KMS-11 (cell line): ENCODE results near the gene ZBTB7C.

Source experiments
- H2AFZ ChIP-seq: fragments of 200-600 bp; sonication (generic); 2 replicates; pipeline ENCODE4 v1.6.1; 2016; ENCODE audit warnings: antibody characterized with exemption, mixed run types, low read depth
- H3K27ac ChIP-seq: fragments of 200-600 bp; sonication (generic); 2 replicates; pipeline ENCODE4 v1.6.1; 2016; ENCODE audit warnings: mild to moderate bottlenecking, mixed run types
- H3K27me3 ChIP-seq: fragments of 200-600 bp; sonication (generic); 2 replicates; pipeline ENCODE4 v1.6.1; 2017; ENCODE audit warnings: mild to moderate bottlenecking, low read depth, mixed run types, moderate library complexity; ENCODE audit not compliant: insufficient read depth
- H3K36me3 ChIP-seq: fragments of 200-600 bp; sonication (generic); 2 replicates; pipeline ENCODE4 v1.6.1; 2017; ENCODE audit warnings: mild to moderate bottlenecking, mixed run types; ENCODE audit not compliant: insufficient read depth
- H3K4me1 ChIP-seq: fragments of 200-600 bp; sonication (generic); 2 replicates; pipeline ENCODE4 v1.6.1; 2016; ENCODE audit warnings: mild to moderate bottlenecking, low read depth, mixed run types; ENCODE audit not compliant: poor library complexity, severe bottlenecking
- H3K4me2 ChIP-seq: fragments of 200-600 bp; sonication (generic); 2 replicates; pipeline ENCODE4 v1.7.0; 2016; ENCODE audit warnings: mild to moderate bottlenecking, mixed run types
- H3K4me3 ChIP-seq: fragments of 200-600 bp; sonication (generic); IDR thresholded peaks from 2 replicates; pipeline ENCODE4 v1.6.1; 2017; ENCODE audit warnings: low read depth, low read length, mixed read lengths; ENCODE audit not compliant: insufficient read depth
- H3K79me2 ChIP-seq: fragments of 200-600 bp; sonication (generic); 2 replicates; pipeline ENCODE4 v1.6.1; 2016; ENCODE audit warnings: low read depth, mixed run types; ENCODE audit not compliant: insufficient read depth
- H3K9ac ChIP-seq: fragments of 200-600 bp; sonication (generic); 2 replicates; pipeline ENCODE4 v1.6.1; 2016; ENCODE audit warnings: mild to moderate bottlenecking, mixed run types
- H4K20me1 ChIP-seq: fragments of 200-600 bp; sonication (generic); 2 replicates; pipeline ENCODE4 v1.6.1; 2016; ENCODE audit warnings: mild to moderate bottlenecking, mixed run types; ENCODE audit not compliant: insufficient read depth
- CTCF ChIP-seq: fragments of 200-600 bp; sonication (generic); conservative IDR thresholded peaks from 2 replicates; pipeline ENCODE4 v1.6.1; 2017; ENCODE audit warnings: low read depth, mild to moderate bottlenecking, antibody characterized with exemption, low read length, moderate library complexity, mixed read lengths

ZBTB7C gene

GRCh38 chr18:48387300-48387699 lies 21.9 kb downstream of the ZBTB7C start:
- Histone ChIP-seq H3K4me2 (no peak overlapping the region), H3K79me2 (no peaks in the 10 kb centered on the region), H3K4me3 (no peak overlapping the region), H3K27me3 (no peaks in the 10 kb centered on the region), H2AFZ (no peak overlapping the region), H4K20me1 (no peaks in the 10 kb centered on the region), H3K36me3 (no peaks in the 10 kb centered on the region), H3K9ac (no peak overlapping the region), H3K27ac (no peak overlapping the region), H3K4me1 (peaks cover 5% of the 10 kb centered on the region)
- TF ChIP-seq CTCF = no peak

- peaks cover 5% of the 10 kb centered on the region for H3K4me1 ChIP-seq
- H3K27me3 ChIP-seq = no peaks in the 10 kb centered on the region
- no peak overlapping the region for H3K4me2 ChIP-seq
- peak overlapping the region; percentile 0; the same call in 1 of the 2 replicates for H2AFZ ChIP-seq
- no peak for TF ChIP-seq CTCF
- H3K9ac ChIP-seq = no peak overlapping the region
- no peak overlapping the region for H3K27ac ChIP-seq
- H4K20me1 ChIP-seq = no peaks in the 10 kb centered on the region
- no peak overlapping the region for H3K4me3 ChIP-seq
- no peaks in the 10 kb centered on the region for H3K36me3 ChIP-seq
- H3K79me2 ChIP-seq = no peaks in the 10 kb centered on the region
Measured at GRCh38 chr18:48385596-48385995, 23.6 kb downstream of the ZBTB7C start.

- H4K20me1 ChIP-seq = no peaks in the 10 kb centered on the region
- no peak overlapping the region for H3K4me3 ChIP-seq
- no peak for TF ChIP-seq CTCF
- H3K79me2 ChIP-seq = no peaks in the 10 kb centered on the region
- H3K27me3 ChIP-seq = no peaks in the 10 kb centered on the region
- H3K36me3 ChIP-seq = no peaks in the 10 kb centered on the region
- no peak overlapping the region for H3K27ac ChIP-seq
- no peak overlapping the region for H3K4me2 ChIP-seq
- H2AFZ ChIP-seq = no peak overlapping the region
- no peaks in the 10 kb centered on the region for H3K4me1 ChIP-seq
- no peak overlapping the region for H3K9ac ChIP-seq
Measured at GRCh38 chr18:48376934-48377333, 32.2 kb downstream of the ZBTB7C start.

GRCh38 chr18:48376406-48376805 lies 32.8 kb downstream of the ZBTB7C start:
- no peaks in the 10 kb centered on the region for H3K4me1 ChIP-seq
- no peaks in the 10 kb centered on the region for H4K20me1 ChIP-seq
- no peak overlapping the region for H3K27ac ChIP-seq
- H3K4me2 ChIP-seq = no peak overlapping the region
- H3K79me2 ChIP-seq = no peaks in the 10 kb centered on the region
- H3K9ac ChIP-seq = no peak overlapping the region
- no peak overlapping the region for H2AFZ ChIP-seq
- no peaks in the 10 kb centered on the region for H3K36me3 ChIP-seq
- no peaks in the 10 kb centered on the region for H3K27me3 ChIP-seq
- TF ChIP-seq CTCF = no peak
- no peak overlapping the region for H3K4me3 ChIP-seq
